Stimulated activated naive CD4-positive, alpha-beta T cell (primary cell): ENCODE measurements around the gene RNU5D-1.
A peak's percentile ranks its signal among the peaks of the same experiment; 100 is the strongest.
"Not testable (repeated sequence)": the region's sequence is repeated elsewhere in the genome, so short reads cannot be mapped to it uniquely, and the experiment has no call there.

Experiments
- DNase-seq, 6 experiments: peaks; one replicate each; lab custom pipeline; 2025; lab: John Stamatoyannopoulos, UW

Gene RNU5D-1

GRCh38 chr1:44700573-44700972 lies 30.4 kb downstream of the RNU5D-1 start:
- no peak for DNase-seq

GRCh38 chr1:44699375-44699774 lies 31.6 kb downstream of the RNU5D-1 start:
- not testable (repeated sequence) for DNase-seq

GRCh38 chr1:44698138-44698537 lies 32.8 kb downstream of the RNU5D-1 start:
- no peak for DNase-seq

- DNase-seq = peak; percentile 2 to 53 (median 12)
Observed at GRCh38 chr1:44696789-44697345, 34.1 kb downstream of the RNU5D-1 start.

- DNase-seq = no peak
Observed at GRCh38 chr1:44696101-44696500, 34.9 kb downstream of the RNU5D-1 start.

GRCh38 chr1:44695671-44696070 lies 35.3 kb downstream of the RNU5D-1 start:
- DNase-seq = no peak

- DNase-seq = no peak
Observed at GRCh38 chr1:44694863-44695478, 36.0 kb downstream of the RNU5D-1 start.

GRCh38 chr1:44693900-44694299 lies 37.1 kb downstream of the RNU5D-1 start:
- DNase-seq = no peak

GRCh38 chr1:44693159-44693558 lies 37.8 kb downstream of the RNU5D-1 start:
- no peak for DNase-seq

GRCh38 chr1:44689447-44689765 lies 41.6 kb downstream of the RNU5D-1 start:
- no peak for DNase-seq

GRCh38 chr1:44688760-44689446 lies 42.1 kb downstream of the RNU5D-1 start:
- DNase-seq = no peak

GRCh38 chr1:44685881-44686280 lies 45.1 kb downstream of the RNU5D-1 start:
- DNase-seq = no peak

- no peak for DNase-seq
Observed at GRCh38 chr1:44685218-44685617, 45.8 kb downstream of the RNU5D-1 start.

- no peak for DNase-seq
Observed at GRCh38 chr1:44684525-44684924, 46.4 kb downstream of the RNU5D-1 start.

- DNase-seq = no peak
Observed at GRCh38 chr1:44682883-44683265, 48.1 kb downstream of the RNU5D-1 start.

GRCh38 chr1:44681905-44682882 lies 48.8 kb downstream of the RNU5D-1 start:
- DNase-seq = no peak
